Neural crest cell (in vitro differentiated cells): ENCODE measurements around the gene SOAT2. TPM values are rescaled to one million over a fixed set of nuclear protein-coding genes. Genes with fewer than 3 reads are reported as not detected.
A peak's percentile ranks its signal among the peaks of the same experiment; 100 is the strongest.

Source experiments
- DNase-seq: peaks from one replicate; pipeline ENCODE4 v3.0.0; 2021; ENCODE audit warnings: low read depth, mixed read lengths, low spot score
- H3K27ac Mint-ChIP-seq: one replicate; pipeline ENCODE4 v1.8.0; 2021; ENCODE audit warnings: mild to moderate bottlenecking, mixed read lengths; ENCODE audit not compliant: unreplicated experiment
- H3K27me3 Mint-ChIP-seq: 2 replicates; pipeline ENCODE4 v1.8.0; 2021; ENCODE audit warnings: low read depth, mild to moderate bottlenecking, mixed read lengths
- H3K36me3 Mint-ChIP-seq: 2 replicates; pipeline ENCODE4 v1.8.0; 2021; ENCODE audit warnings: low read depth, mild to moderate bottlenecking, mixed read lengths
- H3K4me1 Mint-ChIP-seq: 2 replicates; pipeline ENCODE4 v1.8.0; 2021; ENCODE audit warnings: mixed read lengths
- H3K4me3 Mint-ChIP-seq: one replicate; pipeline ENCODE4 v1.8.0; 2021; ENCODE audit warnings: mild to moderate bottlenecking, mixed read lengths
- H3K9me3 Mint-ChIP-seq: 2 replicates; pipeline ENCODE4 v1.8.0; 2021; ENCODE audit warnings: mixed read lengths
- total RNA-seq: library from RNA; stranded (reverse); gene quantifications from 2 replicates; pipeline ENCODE4 v1.2.1, GENCODE V29; 2021
- TF ChIP-seq, protein P1 (sequence below): fragments of 200-600 bp; sonication (generic); conservative IDR thresholded peaks from 2 replicates; pipeline ENCODE4 v1.5.0; 2021; ENCODE audit warnings: antibody characterized with exemption, mild to moderate bottlenecking

SOAT2 gene
- total RNA-seq, 1 donor from 2014 or later = not detected

DNA sequence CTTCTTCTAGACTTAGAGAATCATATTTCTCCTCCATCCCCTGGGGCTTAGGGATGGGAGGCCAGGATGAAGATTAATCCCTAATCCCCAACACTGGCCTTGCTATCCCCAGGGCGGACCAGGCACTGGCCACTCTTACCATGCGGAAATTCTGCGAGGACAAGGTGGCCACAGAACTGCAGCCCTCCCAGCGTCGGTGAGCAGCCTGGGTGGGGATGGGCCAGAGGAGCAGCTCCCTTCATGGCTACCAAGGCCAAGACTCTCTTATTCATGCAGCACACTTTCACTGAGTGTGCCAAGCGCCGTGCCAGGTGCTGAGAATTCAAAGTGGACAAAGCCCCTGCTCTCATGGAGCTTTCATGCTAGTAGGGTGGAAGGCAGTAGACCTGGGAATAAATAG is 46.4 kb upstream of the SOAT2 start:
- DNase-seq = no peak
- Mint-ChIP-seq H3K4me3 (peak overlapping the region; percentile 72), H3K27ac (no peak overlapping the region), H3K4me1 (peaks cover 22% of the 10 kb centered on the region), H3K36me3 (no peaks in the 10 kb centered on the region), H3K9me3 (no peaks in the 10 kb centered on the region), H3K27me3 (no peaks in the 10 kb centered on the region)
- TF ChIP-seq, protein P1, sequence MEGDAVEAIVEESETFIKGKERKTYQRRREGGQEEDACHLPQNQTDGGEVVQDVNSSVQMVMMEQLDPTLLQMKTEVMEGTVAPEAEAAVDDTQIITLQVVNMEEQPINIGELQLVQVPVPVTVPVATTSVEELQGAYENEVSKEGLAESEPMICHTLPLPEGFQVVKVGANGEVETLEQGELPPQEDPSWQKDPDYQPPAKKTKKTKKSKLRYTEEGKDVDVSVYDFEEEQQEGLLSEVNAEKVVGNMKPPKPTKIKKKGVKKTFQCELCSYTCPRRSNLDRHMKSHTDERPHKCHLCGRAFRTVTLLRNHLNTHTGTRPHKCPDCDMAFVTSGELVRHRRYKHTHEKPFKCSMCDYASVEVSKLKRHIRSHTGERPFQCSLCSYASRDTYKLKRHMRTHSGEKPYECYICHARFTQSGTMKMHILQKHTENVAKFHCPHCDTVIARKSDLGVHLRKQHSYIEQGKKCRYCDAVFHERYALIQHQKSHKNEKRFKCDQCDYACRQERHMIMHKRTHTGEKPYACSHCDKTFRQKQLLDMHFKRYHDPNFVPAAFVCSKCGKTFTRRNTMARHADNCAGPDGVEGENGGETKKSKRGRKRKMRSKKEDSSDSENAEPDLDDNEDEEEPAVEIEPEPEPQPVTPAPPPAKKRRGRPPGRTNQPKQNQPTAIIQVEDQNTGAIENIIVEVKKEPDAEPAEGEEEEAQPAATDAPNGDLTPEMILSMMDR = no peak

DNA sequence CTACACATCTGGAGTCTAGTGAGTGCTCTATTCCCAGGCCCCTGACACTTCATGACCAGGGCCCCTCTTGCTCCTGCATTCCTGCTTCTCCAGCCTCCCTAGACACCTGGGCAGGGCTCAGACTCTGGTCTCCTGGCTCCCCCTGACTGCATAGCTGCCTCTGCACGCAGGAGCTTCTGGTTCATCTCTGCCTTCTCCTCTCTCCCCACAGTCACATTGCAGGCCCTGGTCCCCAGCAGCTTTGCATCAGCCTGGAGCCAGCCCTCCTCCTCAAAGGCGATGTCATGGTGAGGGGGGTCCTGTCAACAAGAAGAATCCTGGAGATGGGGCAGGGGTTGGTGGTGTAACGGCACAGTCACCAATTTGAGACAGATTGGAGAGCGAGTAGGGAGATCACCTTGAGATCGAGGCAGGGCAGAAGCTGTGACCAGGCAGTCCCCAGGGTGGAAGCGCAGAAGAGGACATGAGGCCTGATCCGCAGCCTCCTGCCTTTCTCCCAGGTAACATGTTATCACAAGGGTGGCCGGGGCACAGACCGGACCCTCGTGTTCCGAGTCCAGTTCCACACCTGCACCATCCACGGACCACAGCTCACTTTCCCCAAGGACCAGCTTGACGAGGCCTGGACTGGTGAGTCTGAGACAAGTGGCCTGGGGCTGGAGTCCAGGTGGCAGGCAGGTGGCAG is 45.3 kb upstream of the SOAT2 start:
- no peak for DNase-seq
- H3K27me3 Mint-ChIP-seq = no peaks in the 10 kb centered on the region
- peak overlapping the region; percentile 52 for H3K4me3 Mint-ChIP-seq
- H3K4me1 Mint-ChIP-seq = peaks cover 21% of the 10 kb centered on the region
- H3K36me3 Mint-ChIP-seq = no peaks in the 10 kb centered on the region
- H3K9me3 Mint-ChIP-seq = no peaks in the 10 kb centered on the region
- no peak overlapping the region for H3K27ac Mint-ChIP-seq
- TF ChIP-seq, protein P1 = no peak

DNA sequence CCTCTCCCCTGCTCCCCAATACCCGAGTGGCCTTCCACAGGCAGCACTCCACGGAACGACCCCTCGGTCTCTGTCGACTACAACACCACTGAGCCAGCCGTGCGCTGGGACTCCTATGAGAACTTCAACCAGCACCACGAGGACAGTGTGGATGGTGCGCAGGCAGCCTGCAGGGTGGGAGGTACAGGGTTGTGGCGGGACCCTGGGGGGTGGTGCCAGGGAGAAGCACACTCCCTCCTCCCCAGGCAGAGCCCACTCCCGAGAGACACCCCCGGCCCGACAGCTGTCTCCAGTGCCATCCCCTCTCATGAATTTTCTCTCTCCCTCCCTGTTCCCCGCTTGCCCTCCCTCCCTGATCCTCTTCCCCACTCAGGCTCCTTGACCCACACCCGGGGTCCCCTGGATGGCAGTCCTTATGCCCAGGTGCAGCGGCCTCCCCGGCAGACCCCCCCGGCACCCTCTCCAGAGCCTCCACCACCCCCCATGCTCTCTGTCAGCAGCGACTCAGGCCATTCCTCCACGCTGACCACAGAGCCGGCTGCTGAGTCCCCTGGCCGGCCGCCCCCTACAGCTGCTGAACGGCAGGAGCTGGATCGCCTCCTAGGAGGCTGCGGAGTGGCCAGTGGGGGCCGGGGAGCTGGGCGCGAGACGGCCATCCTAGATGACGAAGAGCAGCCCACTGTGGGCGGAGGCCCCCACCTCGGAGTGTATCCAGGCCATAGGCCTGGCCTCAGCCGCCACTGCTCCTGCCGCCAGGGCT is 44.4 kb upstream of the SOAT2 start:
- H3K9me3 Mint-ChIP-seq = no peaks in the 10 kb centered on the region
- no peak overlapping the region for H3K4me3 Mint-ChIP-seq
- H3K4me1 Mint-ChIP-seq = peaks cover 20% of the 10 kb centered on the region
- H3K27me3 Mint-ChIP-seq = no peaks in the 10 kb centered on the region
- H3K27ac Mint-ChIP-seq = no peak overlapping the region
- TF ChIP-seq, protein P1 = no peak
- DNase-seq = no peak
- no peaks in the 10 kb centered on the region for H3K36me3 Mint-ChIP-seq

DNA sequence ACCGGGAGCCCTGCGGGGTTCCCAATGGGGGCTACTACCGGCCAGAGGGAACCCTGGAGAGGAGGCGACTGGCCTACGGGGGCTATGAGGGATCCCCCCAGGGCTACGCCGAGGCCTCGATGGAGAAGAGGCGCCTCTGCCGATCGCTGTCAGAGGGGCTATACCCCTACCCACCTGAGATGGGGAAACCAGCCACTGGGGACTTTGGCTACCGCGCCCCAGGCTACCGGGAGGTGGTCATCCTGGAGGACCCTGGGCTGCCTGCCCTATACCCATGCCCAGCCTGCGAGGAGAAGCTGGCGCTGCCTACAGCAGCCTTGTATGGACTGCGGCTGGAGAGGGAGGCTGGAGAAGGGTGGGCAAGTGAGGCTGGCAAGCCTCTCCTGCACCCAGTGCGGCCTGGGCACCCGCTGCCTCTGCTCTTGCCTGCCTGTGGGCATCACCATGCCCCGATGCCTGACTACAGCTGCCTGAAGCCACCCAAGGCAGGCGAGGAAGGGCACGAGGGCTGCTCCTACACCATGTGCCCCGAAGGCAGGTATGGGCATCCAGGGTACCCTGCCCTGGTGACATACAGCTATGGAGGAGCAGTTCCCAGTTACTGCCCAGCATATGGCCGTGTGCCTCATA is 43.7 kb upstream of the SOAT2 start:
- Mint-ChIP-seq H3K4me1 (peaks cover 15% of the 10 kb centered on the region), H3K27me3 (no peaks in the 10 kb centered on the region), H3K9me3 (no peaks in the 10 kb centered on the region), H3K4me3 (no peak overlapping the region), H3K27ac (no peak overlapping the region), H3K36me3 (no peaks in the 10 kb centered on the region)
- TF ChIP-seq, protein P1 = no peak
- no peak for DNase-seq

DNA sequence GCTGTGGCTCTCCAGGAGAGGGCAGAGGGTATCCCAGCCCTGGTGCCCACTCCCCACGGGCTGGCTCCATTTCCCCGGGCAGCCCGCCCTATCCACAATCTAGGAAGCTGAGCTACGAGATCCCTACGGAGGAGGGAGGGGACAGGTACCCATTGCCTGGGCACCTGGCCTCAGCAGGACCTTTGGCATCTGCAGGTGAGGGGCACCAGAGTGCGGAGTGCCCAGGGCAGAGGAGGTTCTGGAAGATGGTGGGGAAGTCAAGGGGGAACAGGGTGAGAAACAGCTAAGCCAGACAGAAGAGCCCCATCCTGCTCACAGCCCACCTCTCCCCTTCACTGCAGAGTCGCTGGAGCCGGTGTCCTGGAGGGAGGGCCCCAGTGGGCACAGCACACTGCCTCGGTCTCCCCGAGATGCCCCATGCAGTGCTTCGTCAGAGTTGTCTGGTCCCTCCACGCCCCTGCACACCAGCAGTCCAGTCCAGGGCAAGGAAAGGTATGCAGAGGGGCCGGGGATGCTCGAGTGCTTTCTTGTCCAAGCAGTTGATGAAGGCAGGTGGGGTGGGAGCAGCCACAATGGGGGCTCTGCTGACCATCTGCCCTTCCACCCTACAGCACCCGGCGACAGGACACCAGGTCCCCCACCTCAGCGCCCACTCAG is 43.1 kb upstream of the SOAT2 start:
- H3K4me1 Mint-ChIP-seq = peaks cover 15% of the 10 kb centered on the region
- no peak overlapping the region for H3K27ac Mint-ChIP-seq
- H3K36me3 Mint-ChIP-seq = peaks cover 2% of the 10 kb centered on the region
- DNase-seq = no peak
- TF ChIP-seq, protein P1 = no peak
- H3K4me3 Mint-ChIP-seq = no peak overlapping the region
- no peaks in the 10 kb centered on the region for H3K27me3 Mint-ChIP-seq
- no peaks in the 10 kb centered on the region for H3K9me3 Mint-ChIP-seq
